GM04503 (cell line): ENCODE results near the gene B4GALT5.

Experiments
- DNase-seq: peaks from one replicate; pipeline ENCODE4 v3.0.0-alpha.2; 2012; ENCODE audit warnings: low read depth

The B4GALT5 gene

DNA sequence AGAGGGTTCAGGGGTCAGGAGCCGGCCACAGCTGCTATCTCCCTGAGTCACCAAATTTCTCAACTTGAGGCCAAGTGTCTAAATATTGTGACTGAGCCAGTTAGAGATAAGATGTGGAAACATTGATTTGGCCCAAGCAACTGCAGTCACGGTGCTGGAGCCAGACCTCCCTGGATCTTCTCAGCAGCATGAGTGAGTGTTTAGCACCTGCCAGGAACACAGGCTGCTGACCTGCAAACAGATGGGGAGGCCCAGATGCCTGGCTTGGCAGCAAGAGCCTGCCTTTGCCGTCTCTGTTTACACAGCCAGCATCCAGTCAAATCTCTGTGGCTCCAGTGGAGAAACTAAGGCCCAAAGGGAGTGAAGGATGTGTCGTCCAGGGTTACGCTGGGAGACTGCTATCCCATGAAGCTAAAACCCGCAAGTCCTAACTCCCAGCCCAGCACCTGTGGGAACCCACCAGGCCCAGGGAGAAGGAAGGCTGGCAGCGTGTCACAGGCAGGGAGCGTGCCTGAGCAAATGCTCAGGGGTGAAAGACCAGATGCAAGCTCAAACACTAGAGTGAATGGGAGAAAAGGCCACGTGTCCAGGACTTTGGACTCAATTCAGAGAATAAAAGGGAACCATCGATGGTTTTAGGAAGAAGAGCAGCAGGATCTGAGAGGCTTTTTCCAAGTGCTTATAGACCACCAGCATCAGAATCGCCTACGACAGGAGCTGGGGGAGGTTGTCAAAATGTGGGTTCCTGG, 129.8 kb downstream of the B4GALT5 start:
- DNase-seq: peak; percentile 77

DNA sequence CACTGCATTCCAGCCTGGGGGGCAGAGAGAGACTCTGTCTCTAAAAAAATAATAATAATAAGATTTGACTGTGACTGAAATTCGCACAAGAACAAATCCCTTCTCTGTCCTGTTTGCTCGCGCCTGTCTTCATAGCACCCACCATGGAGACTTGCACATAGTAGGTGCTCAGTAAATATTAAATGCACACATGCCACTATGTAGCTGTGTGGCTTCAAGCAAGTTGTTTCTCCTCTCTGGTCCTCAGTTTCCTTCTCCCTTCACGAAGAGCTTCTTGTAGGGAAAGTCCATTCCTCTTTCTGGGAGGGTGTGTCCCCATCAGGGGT, 130.4 kb downstream of the B4GALT5 start:
- no peak for DNase-seq
